PFSK-1 (cell line): ENCODE data around the gene USP50.

Source experiments
- FOXP2 ChIP-seq: optimal IDR thresholded peaks from 2 replicates; pipeline ENCODE3; 2011; ENCODE audit warnings: borderline replicate concordance, control low read depth, inconsistent platforms; ENCODE audit not compliant: insufficient read depth; ENCODE audit errors: extremely low read length, extremely low read depth
- POLR2AphosphoS5 ChIP-seq: IDR thresholded peaks from 2 replicates; pipeline ENCODE4 v1.6.1; 2012; ENCODE audit warnings: low read depth, mild to moderate bottlenecking, control low read depth, low read length, moderate library complexity
- REST ChIP-seq, 2 experiments: IDR thresholded peaks; 2 replicates each; pipeline versions ENCODE4 v1.6.1 to v1.8.0; 2011 to 2012; ENCODE audit warnings: low read depth in 2 of 2, low read length in 2 of 2, control low read depth in 1 of 2, inconsistent platforms in 1 of 2, mild to moderate bottlenecking in 1 of 2, moderate library complexity in 1 of 2; ENCODE audit not compliant: insufficient read depth in 1 of 2
- SIN3A ChIP-seq: IDR thresholded peaks from 2 replicates; pipeline ENCODE4 v1.6.1; 2012; ENCODE audit warnings: mild to moderate bottlenecking, low read length, moderate library complexity, borderline replicate concordance; ENCODE audit not compliant: insufficient read depth
- TAF1 ChIP-seq: IDR thresholded peaks from 2 replicates; pipeline ENCODE4 v1.6.1; 2012; ENCODE audit warnings: low read length, control low read depth, borderline replicate concordance; ENCODE audit not compliant: insufficient read depth

Gene USP50

GRCh38 chr15:50576166-50576565 is 29.7 kb upstream of the USP50 start:
- no peak for TF ChIP-seq FOXP2
- TF ChIP-seq REST (IDR thresholded peaks at IDR 0.05; ENCODE audit: insufficient read depth in 1 of 2, low read depth in 2 of 2, low read length in 2 of 2): no peak
- TF ChIP-seq SIN3A: no peak
- no peak for TF ChIP-seq POLR2AphosphoS5
- TF ChIP-seq TAF1: no peak

GRCh38 chr15:50563756-50564155 is 17.3 kb upstream of the USP50 start:
- TF ChIP-seq TAF1 (no peak), FOXP2 (no peak), SIN3A (no peak), REST (IDR thresholded peaks at IDR 0.05; ENCODE audit: insufficient read depth in 1 of 2, low read depth in 2 of 2, low read length in 2 of 2) (no peak), POLR2AphosphoS5 (no peak)

DNA sequence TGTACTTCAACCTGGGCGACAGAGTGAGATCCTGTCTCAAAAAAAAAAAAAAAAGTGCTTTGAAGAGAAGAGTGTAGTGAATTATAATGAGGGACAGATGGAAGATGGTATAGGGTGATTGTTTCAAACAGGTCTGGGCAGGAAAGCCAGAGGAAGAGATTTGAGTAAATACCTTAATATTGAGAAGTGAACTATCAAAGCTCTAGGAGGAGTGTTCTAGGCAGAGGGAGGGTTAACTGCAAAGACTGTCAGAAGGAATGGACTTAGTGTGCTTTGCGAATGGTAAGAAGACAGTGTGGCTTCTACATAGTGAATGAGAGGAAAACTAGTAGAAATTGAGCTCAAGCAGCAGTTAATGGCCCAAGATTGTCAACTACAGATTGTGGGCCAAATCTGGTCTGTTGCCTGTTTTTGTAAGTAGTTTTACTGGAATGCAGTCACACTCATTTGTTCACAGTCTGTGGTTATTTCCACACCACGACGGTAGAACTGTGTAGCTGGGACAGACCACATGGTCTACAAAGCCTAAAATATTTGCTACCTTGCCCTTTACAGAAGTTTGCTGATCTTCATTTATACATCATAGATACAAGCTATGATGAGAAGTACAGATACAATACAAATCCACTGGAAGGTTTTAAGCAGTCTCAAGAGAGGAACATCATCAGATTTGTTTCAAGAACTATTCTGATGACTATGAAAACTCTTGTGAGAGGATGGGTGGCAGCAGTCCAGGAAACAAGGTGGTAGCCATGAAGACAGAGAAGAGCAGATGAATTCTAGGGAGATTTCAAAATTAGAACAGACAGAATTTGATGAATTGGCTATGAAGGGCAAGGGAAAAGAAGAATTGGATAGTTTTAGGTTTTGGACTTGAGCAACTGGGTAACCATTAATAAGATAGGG is 16.5 kb upstream of the USP50 start:
- TF ChIP-seq SIN3A: no peak
- TF ChIP-seq REST (IDR thresholded peaks at IDR 0.05; ENCODE audit: insufficient read depth in 1 of 2, low read depth in 2 of 2, low read length in 2 of 2): no peak
- TF ChIP-seq FOXP2: no peak
- no peak for TF ChIP-seq TAF1
- no peak for TF ChIP-seq POLR2AphosphoS5

GRCh38 chr15:50558012-50558411 is 11.5 kb upstream of the USP50 start:
- no peak for TF ChIP-seq TAF1
- TF ChIP-seq SIN3A: no peak
- no peak for TF ChIP-seq FOXP2
- no peak for TF ChIP-seq POLR2AphosphoS5
- TF ChIP-seq REST (IDR thresholded peaks at IDR 0.05; ENCODE audit: insufficient read depth in 1 of 2, low read depth in 2 of 2, low read length in 2 of 2): no peak
